Stimulated activated CD4-positive, alpha-beta T cell treated with anti-CD3 and anti-CD28 coated beads, Interleukin-1b, Interleukin-23, amount 100 ng/mL, for 1 hour (primary cell): ENCODE data around the gene PTPRJ.

ENCODE experiments used
- DNase-seq, 2 donors: peaks; one replicate each; pipeline ENCODE4 v3.0.0-alpha.2; 2020; ENCODE audit warnings: low read depth in 2 of 2

PTPRJ gene

DNA sequence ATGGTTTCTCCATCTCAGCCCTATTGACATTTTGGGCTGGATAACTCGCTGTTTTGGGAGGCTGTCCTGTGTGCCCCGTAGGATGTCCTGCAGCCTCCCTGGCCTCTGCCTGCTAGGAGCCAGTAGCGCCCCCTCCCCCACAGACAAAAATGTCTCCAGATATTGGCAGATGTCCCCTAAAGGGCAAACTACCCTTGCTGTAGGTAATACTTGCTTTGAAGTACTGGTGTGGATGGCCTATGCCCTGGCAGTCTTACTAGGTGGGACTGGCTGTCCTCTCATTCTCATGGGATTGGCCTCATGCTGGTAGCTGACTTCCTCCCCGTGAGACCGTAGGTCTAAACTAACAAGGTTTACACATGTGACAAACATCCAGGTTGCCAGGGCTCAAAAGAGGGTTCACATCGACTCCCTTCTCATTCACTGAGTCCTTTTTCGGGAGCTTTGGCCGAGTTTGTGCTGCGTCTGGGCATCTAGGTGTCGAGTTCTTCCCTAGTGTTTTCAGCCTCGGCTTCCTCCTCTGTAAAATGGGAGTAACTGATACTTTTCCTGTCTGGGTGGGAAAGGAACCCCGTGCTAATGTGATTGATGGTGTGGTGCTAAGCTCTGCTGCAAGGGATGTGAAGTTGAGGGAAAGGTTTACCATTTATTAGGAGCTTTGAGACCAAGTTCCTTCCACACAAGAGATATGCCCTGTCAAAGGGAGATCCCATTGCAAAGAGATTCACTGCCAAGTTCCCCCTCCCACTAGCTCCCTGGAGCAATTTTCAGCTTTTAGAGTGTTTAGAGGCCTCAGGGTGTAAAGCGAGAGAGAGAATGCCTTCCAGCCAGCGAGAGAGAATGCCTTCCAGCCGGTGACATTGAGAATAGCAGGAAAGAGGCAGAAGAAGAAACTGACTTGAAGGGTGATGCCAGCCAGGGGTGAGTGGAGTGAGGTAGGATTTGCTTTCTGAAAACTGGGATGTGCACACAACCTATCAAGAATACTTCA lies 17.0 kb downstream of the PTPRJ start:
- no peak for DNase-seq

DNA sequence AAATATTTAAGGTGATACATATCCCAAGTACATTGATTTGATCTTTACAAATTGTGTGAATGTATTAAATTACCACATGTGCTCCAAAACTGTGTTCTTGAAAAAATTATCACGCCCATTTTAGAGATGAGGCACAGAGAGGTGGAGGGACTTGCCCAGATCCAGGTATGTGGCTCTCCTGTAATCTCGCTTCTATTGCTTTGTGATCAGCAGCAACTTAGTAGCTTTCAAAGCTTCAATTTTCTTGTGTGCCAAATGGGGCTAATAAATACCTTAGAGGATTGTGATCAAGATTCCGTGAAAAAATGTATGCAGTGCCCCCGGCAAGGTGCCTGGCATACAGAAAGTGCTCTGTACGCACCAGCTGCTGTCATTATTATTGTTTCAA lies 18.0 kb downstream of the PTPRJ start:
- DNase-seq: no peak

DNA sequence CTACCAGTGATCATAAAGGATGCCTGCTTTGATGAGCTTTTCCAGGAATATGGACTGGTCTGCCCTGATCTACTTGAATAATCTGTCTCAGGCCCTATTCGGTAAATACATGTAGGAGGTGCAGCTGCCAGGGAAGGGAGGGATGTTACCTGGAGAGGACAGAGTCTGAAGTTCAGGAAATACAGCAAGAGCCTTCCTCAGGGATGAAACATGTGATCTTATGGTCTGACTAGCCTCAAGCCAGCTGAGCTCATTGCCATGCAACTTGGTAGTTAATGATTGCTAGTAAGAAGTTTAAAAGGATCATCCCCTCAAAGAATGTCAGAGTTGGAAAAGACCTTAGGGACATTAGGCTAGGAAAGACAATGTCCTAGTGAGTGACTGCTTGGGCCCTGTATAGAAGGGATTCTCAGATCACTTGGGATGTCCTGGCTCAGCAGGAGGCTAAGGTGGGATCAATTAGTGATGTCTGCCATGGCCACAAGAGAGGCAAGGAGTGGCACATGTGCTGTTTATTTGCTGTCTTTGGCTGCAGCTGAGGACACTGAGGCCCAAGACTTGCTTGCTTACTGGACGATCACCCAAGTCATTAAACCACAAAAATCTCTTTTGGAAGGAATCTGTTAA lies 18.5 kb downstream of the PTPRJ start:
- no peak for DNase-seq

DNA sequence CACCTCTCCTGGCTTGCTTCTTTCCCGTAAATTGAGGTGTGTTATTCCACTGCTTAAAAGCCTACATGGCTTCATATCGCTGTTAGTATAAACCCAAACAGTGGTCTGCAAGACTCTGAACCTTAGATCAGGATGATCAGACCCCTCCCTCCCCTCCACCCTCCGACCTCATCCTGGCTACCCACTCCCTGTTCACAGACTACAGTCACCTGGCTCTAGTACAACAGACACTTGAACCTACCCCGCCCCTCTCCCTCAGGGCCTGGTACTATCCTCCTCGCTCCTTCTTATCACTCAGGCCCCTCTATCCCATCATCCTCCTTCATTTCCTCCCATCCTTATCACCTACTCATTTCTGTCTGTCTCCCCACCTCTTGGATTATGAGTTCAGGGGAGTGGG lies 20.1 kb downstream of the PTPRJ start:
- DNase-seq: no peak

DNA sequence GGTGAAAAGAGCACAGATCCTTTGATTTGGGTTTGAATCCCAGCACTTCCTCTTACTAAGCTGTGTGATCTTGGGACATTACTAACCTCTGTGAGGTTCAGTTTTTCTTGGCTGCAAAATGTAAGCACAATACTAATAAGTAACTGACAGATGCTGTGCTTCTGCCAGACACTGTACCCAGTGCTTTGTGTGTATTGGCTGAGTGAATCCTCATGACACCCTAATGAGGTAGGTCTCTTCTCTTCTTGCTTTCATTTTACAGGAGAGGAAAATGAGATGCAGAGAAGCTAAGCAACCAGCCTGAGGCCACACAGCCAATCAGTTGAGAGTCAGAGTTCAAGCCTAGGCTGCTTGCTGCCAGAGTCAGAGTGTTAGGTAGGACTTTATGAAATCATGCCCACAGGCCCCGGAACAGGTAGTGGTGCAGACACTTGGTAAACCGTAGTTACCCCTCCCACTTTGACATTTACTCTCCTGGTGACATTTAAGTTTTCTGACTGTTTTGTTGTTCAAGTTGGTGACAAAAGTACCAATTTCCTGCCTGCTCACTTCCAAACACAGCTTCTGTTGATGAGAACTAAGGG lies 21.2 kb downstream of the PTPRJ start:
- peak in 1 of 2 donors; percentile 72 for DNase-seq

DNA sequence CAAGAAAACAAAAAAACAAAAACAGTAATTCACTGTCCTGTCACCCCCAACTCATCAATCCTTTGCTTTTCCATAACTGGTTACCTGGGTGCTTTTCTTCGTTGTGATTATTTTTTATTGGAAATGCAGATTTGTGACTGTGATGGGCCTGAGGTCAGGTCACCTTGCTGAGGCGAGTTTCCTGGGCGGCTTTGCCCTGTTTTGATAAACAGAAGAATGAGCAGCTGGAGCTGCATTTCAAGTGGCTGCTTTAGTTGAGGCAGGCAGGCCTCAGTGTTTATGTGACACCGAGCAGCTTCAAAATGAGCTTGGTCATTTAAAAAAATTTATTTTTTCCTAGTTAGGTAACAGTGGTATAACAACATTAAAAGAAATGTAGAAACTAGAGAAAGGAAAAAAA lies 22.2 kb downstream of the PTPRJ start:
- no peak for DNase-seq

DNA sequence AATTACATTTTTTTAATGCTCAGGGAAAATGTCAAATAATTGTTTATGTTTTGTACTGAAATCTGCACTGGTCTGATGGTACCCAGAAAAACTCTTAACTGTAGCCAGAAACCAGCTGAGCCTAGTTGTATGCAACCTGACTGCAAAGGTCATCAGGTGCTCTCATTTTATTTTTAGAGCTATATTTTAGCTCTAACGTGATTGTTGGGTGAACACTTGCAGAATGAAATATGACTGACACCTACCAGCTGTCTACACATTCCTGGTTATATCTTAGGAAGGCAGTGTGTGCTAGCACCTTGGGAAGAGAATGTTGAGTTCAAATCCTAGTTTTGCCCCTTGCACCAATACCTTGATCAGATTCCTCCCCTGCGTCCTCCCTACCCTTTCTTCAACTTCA lies 23.6 kb downstream of the PTPRJ start:
- DNase-seq: no peak

DNA sequence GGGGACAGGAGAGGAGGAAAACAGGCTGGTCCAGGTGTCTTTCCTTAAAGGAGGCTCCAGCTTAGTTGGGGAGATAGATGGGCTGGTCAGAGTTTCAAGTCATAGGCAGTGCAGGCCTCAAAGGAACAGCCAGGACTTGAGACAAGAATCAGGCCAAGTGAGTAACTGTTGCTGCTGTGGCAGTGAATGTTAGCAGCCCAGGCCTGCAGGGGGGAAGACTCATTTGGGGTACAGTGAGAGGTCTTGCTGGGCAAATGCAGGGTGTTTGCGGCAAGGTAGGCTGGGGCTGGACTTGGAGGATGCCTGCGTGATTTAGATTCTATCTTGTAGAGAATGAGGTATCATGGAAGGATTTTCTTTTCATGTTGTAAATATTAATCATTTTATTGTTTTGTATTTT lies 24.1 kb downstream of the PTPRJ start:
- DNase-seq: no peak

DNA sequence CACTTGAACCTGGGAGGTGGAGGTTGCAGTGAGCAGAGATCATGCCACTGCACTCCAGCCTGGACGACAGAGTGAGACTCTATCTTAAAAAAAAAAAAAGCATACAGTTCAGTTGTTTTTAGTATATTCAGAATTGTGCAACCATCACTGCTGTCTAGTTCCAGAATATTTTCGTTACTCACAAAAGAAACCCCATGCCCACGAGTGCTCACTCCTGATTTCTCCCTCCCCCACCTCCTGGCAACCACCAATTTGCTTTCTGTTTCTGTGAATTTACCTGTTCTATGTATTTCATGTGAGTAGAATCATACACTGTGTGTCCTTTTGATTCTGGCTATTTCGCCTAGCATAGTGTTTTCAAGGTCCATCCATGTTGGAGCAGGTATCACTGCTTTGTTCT lies 24.8 kb downstream of the PTPRJ start:
- DNase-seq: no peak

DNA sequence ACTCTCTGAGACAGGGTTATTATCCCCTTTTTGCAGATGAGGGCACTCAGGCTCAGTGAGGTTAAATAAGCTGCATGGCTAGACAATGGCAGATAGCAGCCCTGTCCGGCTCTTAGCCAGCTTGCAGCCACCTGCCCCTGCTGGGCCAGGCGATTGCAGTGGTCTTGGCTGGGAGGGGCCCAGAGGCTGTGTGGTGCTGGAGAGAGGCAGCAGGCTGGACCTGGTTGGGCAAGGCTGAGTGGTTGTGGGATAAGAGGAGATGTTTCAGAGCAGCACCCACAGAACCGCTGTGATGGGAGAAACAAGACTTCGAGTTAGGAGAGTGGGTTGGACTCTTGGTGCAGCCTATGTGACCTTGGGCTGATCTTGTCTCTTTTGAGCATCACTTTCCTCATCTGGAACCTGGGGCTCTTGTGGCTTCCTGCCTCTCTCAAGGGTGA lies 25.5 kb downstream of the PTPRJ start:
- no peak for DNase-seq

DNA sequence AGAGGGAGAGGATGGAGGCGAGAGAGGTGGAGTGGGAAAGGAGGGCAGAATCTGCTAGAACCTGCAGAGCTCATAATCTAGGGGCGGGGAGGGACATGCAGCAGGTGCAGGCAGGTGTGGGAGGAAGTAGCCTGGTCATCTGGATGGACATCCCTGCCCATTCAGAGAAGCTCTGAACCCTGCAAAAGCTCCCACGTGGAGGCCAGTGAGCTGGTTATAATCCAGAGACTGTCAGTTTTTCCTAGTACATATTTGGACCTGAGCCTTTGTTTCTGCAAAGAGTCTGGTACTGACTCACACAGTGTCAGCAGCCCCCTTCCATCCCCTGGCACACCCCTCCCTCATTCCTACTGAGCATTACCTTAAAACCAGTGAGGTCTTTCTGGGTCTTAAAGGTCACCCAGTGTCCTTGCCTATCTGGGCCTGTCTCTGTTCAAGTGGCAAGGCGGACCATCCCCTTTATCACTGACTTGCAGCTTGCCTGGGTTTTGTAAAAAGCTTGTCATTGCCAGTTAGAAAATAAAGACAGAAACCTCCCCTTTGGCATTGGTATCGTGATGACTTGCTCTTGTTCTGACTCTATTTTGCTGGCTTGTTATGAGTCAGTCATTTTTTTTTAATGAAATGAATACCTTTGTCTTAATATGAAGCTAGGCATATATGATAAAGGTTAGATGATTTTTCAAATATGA lies 26.1 kb downstream of the PTPRJ start:
- no peak for DNase-seq

DNA sequence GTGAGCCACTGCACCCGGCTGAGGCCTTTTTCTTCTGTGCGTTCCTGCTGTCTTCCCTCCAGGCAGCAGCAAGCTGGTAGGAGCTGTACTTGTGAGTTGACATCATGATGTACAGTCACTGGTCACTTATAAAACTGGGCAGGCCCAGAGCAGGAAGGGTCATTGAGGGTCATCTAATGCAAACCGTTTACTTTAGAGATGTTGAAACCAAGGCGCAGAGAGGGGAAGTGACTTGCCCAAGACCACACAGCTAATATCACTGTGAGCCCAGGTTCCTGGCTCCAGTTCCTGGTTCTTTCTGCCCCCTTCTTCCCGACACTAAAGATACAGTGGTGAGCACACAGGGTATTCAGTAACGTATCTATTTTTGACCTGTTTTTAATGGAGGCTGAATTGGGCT lies 27.3 kb downstream of the PTPRJ start:
- no peak for DNase-seq

DNA sequence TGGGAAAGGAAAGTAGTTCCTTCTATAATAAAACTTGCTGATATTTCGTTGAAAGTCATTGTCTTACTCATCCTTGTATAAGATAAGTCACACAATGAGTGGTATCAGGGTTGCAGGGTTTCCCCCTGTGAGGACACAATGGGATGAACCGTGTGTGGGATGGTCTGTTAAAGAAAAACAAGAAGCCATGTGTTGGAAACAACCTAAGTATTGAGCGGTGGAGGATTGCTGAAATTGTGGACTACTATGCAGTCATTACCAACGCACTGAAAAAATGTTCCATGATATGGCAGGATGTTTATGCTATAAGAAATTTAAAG lies 28.6 kb downstream of the PTPRJ start:
- peak in 1 of 2 donors; percentile 29 for DNase-seq

DNA sequence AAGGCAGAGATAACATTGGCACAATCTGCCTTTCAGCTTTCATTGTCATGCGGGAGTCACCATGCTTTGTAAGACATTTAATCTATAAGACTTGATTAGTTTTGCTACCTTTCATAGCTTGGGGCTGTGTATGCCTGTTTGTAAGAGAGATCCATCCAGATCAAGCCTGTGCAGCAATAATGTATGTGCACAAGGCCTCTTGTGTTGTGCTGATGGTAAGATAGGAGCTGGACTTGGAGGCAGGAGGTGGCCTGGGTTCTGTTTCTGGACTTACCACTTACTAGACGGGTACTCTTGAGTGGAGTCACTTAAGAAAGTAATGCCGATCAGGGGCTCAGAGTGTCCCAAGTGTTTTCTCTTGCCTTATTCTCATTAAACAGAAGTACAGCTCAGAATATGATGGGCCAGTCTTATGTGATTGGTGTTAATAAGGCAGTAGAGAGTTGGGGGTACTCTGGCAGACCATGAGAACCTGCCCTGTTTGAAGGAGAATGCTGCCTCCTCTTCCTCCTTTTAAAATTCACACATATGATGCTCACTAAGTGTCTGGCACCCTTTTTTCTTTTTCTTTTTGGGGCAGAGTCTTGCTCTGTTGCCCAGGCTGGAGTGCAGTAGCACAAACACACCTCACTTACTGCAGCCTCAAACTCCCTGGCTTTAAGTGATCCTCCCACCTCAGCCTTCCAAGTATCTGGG lies 30.9 kb downstream of the PTPRJ start:
- DNase-seq: no peak

DNA sequence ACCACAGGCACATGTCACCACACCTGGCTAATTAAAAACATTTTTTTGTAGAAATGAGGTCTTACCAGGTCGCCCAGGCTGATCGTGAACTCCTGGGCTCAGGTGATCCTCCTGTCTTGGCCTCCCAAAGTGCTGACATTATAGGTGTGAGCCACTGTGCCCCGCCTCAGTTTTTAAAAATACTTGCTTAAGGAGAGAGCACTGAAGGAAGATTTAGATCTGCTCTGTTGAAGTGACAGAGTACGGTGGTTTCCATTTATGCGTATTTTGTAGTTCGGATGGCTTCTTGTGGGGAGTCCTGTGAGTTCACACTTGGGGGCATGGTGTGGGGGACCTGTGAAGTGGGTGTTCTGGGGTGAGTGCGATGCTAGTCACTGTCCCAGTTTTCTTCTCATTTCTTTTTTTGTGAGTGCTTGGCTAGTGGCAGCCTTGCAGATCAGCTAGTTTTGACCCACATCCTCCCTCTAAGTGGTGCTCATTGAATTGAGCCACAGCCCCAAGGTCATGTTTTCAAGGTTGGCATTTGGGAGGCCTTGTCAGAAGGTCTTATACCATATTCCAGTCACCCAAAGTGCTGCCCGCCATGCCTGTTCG lies 31.5 kb downstream of the PTPRJ start:
- no peak for DNase-seq

DNA sequence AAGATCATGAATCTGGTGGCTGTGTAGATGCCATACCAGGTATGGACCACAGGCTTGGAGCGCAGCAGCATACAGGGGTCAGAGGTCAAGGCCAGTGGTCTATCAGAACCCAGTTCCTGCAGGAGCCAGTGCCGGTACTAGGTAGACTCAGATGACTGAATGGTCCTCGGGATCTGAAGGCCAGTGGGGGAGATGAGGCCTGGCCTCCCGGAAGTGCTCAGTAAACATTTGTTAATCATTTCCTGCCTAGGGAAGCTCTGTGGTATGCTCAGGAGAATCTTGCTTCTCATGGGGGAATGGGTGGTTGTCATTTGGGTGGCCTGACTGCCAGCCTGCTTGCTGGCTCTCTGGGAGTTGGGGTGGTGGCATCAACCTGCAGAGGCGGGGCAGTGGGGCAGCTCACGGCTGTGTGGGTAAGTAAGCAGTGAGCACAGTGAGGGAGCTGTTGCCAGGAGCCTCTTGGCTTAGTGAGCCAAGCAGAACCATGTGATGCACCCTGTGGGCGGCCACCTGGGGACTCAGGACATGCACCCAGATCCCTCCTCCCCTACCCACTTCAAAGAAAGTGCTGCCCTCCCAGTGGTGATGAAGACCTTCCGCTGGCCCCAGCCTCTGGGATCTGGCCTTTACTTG lies 33.0 kb downstream of the PTPRJ start:
- DNase-seq: no peak

DNA sequence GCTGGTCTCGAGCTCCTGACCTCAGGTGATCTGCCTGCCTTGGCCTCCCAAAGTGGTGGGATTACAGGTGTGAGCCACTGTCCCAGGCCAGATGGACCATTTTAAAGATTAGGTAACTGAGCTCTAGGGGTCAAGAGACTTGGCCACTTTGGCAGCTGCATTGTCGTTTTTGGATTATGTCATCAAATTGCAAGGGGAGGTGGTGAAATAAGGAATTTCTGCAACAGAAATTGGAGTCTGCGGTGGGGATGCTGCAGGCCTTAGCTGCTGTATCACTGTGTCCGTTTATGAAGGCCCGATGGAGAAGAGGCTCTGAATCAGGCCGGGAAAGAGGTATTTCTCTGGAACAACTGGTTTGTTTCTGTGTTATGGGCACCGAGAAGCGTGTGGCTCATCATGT lies 34.6 kb downstream of the PTPRJ start:
- no peak for DNase-seq

DNA sequence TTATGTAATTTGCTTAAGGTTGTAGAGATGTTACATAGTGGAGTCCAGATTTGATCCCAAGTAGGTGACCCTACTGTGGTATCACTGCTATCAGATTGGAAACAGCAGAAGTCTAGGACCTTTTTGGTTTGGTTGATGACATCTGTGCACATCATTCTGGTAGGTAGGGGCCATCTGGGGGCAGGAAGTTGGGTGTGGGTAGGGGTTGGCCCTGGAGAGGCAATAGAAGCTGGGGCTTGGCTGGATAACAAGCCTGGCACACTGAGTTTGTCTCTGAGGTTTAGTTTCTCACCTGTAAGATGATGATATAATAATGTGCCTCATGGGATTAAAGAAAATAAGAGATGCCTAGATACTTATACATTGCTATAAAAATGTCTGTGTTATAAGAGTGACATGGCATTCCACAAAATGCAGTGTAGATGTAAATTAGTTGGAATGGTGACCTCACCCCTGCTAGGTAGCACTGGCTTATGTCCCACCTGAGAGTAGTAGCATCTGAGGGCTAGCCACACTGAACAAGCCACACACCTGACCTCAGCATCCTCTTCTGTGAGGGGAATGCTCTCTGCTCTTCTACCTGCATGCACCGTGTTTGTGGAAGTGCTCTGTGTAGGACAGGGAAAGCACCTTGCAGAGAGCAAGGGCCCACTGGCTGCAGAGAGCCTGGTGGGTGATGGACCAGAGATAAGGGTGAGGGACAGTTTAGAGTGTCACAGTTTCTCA lies 36.9 kb downstream of the PTPRJ start:
- DNase-seq: no peak

DNA sequence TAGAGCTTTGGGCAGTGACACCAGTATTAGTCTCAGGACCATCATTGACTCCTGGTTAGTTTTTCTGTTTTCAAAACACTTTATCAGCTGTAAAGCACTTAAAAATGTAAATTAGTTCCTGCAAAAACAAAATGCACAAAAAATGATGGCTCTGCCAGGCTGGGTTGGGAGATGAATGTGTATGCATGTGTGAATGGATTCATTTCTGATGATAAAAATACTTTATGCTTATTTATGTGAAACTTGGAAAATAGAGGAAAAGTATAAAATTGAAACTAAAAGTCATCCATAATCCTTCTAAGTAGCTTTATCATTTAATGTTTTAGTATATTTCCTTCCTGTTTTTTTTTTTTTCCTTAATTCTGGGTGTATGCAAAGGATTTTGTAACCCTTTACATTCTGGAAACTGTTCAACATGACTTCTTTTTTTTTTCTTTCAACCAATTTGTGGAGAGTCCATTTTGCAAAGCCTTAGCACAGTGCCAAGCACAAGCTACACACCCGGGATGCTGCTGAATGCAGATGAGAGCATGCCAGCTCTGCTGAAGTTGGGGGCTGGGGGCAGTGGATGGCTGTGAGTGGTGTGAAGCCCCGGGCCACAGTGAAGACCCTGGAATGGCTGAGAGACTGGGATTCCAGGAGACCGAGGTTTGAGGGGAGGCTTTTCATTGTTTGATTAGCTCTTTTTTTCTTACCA lies 37.6 kb downstream of the PTPRJ start:
- DNase-seq: no peak
